ENCODE results near the gene CCDC30. TPM values are rescaled to one million over a fixed set of nuclear protein-coding genes. Genes with fewer than 3 reads are reported as not detected.

CCDC30 gene
- total RNA-seq, 1 donor from 2014 or later: 0.79 TPM

- peaks cover 4% of the 10 kb centered on the region for H3K36me3 ChIP-seq (ENCODE audit: control insufficient read depth, insufficient read depth, low read length)
- FAIRE-seq (no peak), DNase-seq (ENCODE audit: low read depth) (peak; percentile 48)
- H3K4me3 ChIP-seq (ENCODE audit: low read depth, low read length): no peak overlapping the region
- TF ChIP-seq, protein P1, sequence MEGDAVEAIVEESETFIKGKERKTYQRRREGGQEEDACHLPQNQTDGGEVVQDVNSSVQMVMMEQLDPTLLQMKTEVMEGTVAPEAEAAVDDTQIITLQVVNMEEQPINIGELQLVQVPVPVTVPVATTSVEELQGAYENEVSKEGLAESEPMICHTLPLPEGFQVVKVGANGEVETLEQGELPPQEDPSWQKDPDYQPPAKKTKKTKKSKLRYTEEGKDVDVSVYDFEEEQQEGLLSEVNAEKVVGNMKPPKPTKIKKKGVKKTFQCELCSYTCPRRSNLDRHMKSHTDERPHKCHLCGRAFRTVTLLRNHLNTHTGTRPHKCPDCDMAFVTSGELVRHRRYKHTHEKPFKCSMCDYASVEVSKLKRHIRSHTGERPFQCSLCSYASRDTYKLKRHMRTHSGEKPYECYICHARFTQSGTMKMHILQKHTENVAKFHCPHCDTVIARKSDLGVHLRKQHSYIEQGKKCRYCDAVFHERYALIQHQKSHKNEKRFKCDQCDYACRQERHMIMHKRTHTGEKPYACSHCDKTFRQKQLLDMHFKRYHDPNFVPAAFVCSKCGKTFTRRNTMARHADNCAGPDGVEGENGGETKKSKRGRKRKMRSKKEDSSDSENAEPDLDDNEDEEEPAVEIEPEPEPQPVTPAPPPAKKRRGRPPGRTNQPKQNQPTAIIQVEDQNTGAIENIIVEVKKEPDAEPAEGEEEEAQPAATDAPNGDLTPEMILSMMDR (IDR thresholded peaks at IDR 0.05; ENCODE audit: insufficient read depth, low read length, severe bottlenecking): no peak
- H3K27me3 ChIP-seq (ENCODE audit: control insufficient read depth, insufficient read depth, low read length): no peaks in the 10 kb centered on the region
Measured at GRCh38 chr1:42689912-42690311, 226.8 kb downstream of the CCDC30 start.

- peaks cover 5% of the 10 kb centered on the region for H3K36me3 ChIP-seq (ENCODE audit: control insufficient read depth, insufficient read depth, low read length)
- peak; percentile 29 for DNase-seq (ENCODE audit: low read depth)
Measured at GRCh38 chr1:42690477-42691156, 227.5 kb downstream of the CCDC30 start.

GRCh38 chr1:42691157-42691498 lies 228.0 kb downstream of the CCDC30 start:
- Histone ChIP-seq H3K27me3 (ENCODE audit: control insufficient read depth, insufficient read depth, low read length) (no peaks in the 10 kb centered on the region), H3K36me3 (ENCODE audit: control insufficient read depth, insufficient read depth, low read length) (peaks cover 6% of the 10 kb centered on the region), H3K4me3 (ENCODE audit: low read depth, low read length) (no peak overlapping the region)
- TF ChIP-seq, protein P1 (IDR thresholded peaks at IDR 0.05; ENCODE audit: insufficient read depth, low read length, severe bottlenecking): no peak
- FAIRE-seq (no peak), DNase-seq (ENCODE audit: low read depth) (no peak)

More at GRCh38 chr1:42690477-42691156, 227.5 kb downstream of the CCDC30 start:
- TF ChIP-seq, protein P1 (IDR thresholded peaks at IDR 0.05; ENCODE audit: insufficient read depth, low read length, severe bottlenecking): peak; percentile 13
- Histone ChIP-seq H3K27me3 (ENCODE audit: control insufficient read depth, insufficient read depth, low read length) (no peaks in the 10 kb centered on the region), H3K4me3 (ENCODE audit: low read depth, low read length) (no peak overlapping the region)
- no peak for FAIRE-seq

- TF ChIP-seq, protein P1 (IDR thresholded peaks at IDR 0.05; ENCODE audit: insufficient read depth, low read length, severe bottlenecking): no peak
- H3K27me3 ChIP-seq (ENCODE audit: control insufficient read depth, insufficient read depth, low read length): no peaks in the 10 kb centered on the region
- DNase-seq (ENCODE audit: low read depth) (peak; percentile 46), FAIRE-seq (no peak)
- no peak overlapping the region for H3K4me3 ChIP-seq (ENCODE audit: low read depth, low read length)
- H3K36me3 ChIP-seq (ENCODE audit: control insufficient read depth, insufficient read depth, low read length): peaks cover 12% of the 10 kb centered on the region
Measured at GRCh38 chr1:42692461-42692860, 229.4 kb downstream of the CCDC30 start.

DNA sequence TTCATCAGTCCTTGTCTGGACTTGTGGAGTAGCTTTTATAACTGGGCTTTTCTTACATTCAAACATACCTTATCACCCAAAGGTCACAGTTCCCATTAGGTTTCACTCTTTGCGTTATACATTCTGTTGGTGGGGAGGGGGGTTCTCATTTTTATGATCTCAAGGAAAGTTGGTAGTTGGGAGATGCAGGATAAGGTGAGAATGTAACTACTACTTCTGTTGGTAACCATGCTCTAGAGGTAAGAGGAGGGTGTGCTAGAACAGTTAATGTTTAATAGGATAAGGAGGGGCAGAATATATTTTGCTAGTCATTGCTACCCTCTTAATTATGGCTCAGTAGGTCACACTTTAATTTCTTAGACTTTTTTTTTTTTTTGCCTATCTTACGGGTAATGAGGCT lies 229.8 kb downstream of the CCDC30 start:
- no peak overlapping the region for H3K4me3 ChIP-seq (ENCODE audit: low read depth, low read length)
- DNase-seq (ENCODE audit: low read depth) (no peak), FAIRE-seq (no peak)
- TF ChIP-seq, protein P1 (IDR thresholded peaks at IDR 0.05; ENCODE audit: insufficient read depth, low read length, severe bottlenecking): no peak
- H3K36me3 ChIP-seq (ENCODE audit: control insufficient read depth, insufficient read depth, low read length): peaks cover 13% of the 10 kb centered on the region
- no peaks in the 10 kb centered on the region for H3K27me3 ChIP-seq (ENCODE audit: control insufficient read depth, insufficient read depth, low read length)
